HepG2 (cell line): ENCODE data around the gene ADGRL3. TPM values are rescaled to one million over a fixed set of nuclear protein-coding genes. Genes with fewer than 3 reads are reported as not detected.

ENCODE experiments used
- ATAC-seq: fragments of 200-7000 bp; cut with Tn5 transposase; 3 replicates; pipeline ENCODE4 v1.9.1; 2020; ENCODE audit warnings: mild to moderate bottlenecking, moderate library complexity
- BruUV-seq: library from RNA; stranded (reverse); fragments of 400-500 nt; replicated peaks from 2 replicates; lab custom pipeline; 2021; lab: Mats Ljungman, UMichigan
- CTCF ChIA-PET: fragments of 300-600 bp; formaldehyde crosslinking; extraction: SDS; loops from one replicate; lab custom pipeline; 2021; ENCODE audit warnings: low total read pairs, inconsistent platforms, low intra/inter-chr PET ratio; lab: Yijun Ruan, JAX
- POLR2A ChIA-PET: fragments of 350-600 bp; sonication (Branson Sonifier 250); formaldehyde crosslinking; loops from one replicate; lab custom pipeline; 2020; ENCODE audit warnings: antibody characterized with exemption, inconsistent platforms; lab: Yijun Ruan, JAX
- DNase-seq: peaks from one replicate; pipeline ENCODE4 v3.0.0-alpha.2; 2015; ENCODE audit warnings: low spot score
- FAIRE-seq: peaks from 3 replicates; lab custom pipeline; 2011; peaks lifted over from hg19 to GRCh38; lab: Jason Lieb, UNC
- H2AFZ ChIP-seq: one replicate; pipeline ENCODE4 v1.6.1; 2011; ENCODE audit warnings: low read length, inconsistent platforms
- H3K27ac ChIP-seq: fragments of 300-600 bp; 3 replicates; pipeline ENCODE4 v1.8.0; 2011; ENCODE audit warnings: mixed run types, mild to moderate bottlenecking, mixed read lengths, low read length, inconsistent platforms; ENCODE audit not compliant: insufficient read depth; ENCODE audit errors: extremely low read length
- H3K27me3 ChIP-seq, 2 experiments: fragments of 200-600 bp in 1 of 2; 2 replicates in 1 of 2; 3 replicates in 1 of 2; pipeline versions ENCODE4 v1.6.0 to v1.8.0; 2011; ENCODE audit warnings: low read length in 2 of 2, mild to moderate bottlenecking in 2 of 2, moderate library complexity in 2 of 2, inconsistent platforms in 1 of 2; ENCODE audit not compliant: insufficient read depth in 2 of 2, control insufficient read depth in 1 of 2
- H3K36me3 ChIP-seq, 2 experiments: fragments of 200-600 bp in 1 of 2; replicated peaks in 1 of 2; 2 replicates in 1 of 2; 3 replicates in 1 of 2; pipeline versions ENCODE4 v1.5.1 to v1.8.0; 2011; ENCODE audit warnings: low read length in 2 of 2, inconsistent platforms in 1 of 2; ENCODE audit not compliant: insufficient read depth in 2 of 2, control insufficient read depth in 1 of 2
- H3K4me1 ChIP-seq: 2 replicates; pipeline ENCODE4 v1.5.1; 2012; ENCODE audit warnings: low read length, inconsistent platforms; ENCODE audit not compliant: insufficient read depth
- H3K4me2 ChIP-seq: 2 replicates; pipeline ENCODE4 v1.6.0; 2011; ENCODE audit warnings: low read depth, low read length, inconsistent platforms
- H3K4me3 ChIP-seq, 3 experiments: fragments of 200-600 bp in 1 of 3; sonication (generic), shearing (Covaris generic) in 1 of 3; replicated peaks in 1 of 3; 2 replicates each; pipeline ENCODE4 v1.5.1; 2011 to 2016; ENCODE audit warnings: low read length in 3 of 3, inconsistent platforms in 2 of 3, low read depth in 2 of 3, mild to moderate bottlenecking in 2 of 3, control low read depth in 1 of 3, mixed read lengths in 1 of 3; ENCODE audit not compliant: insufficient read depth in 1 of 3
- H3K79me2 ChIP-seq: one replicate; pipeline ENCODE4 v1.6.1; 2011; ENCODE audit warnings: low read length, inconsistent platforms; ENCODE audit not compliant: insufficient read depth
- H3K9ac ChIP-seq: 2 replicates; pipeline ENCODE4 v1.6.0; 2011; ENCODE audit warnings: mild to moderate bottlenecking, low read depth, low read length, inconsistent platforms; ENCODE audit not compliant: insufficient read depth
- H3K9me3 ChIP-seq: 2 replicates; pipeline ENCODE4 v1.5.1; 2012; ENCODE audit warnings: mild to moderate bottlenecking, low read length
- H4K20me1 ChIP-seq: 2 replicates; pipeline ENCODE4 v1.6.0; 2011; ENCODE audit warnings: inconsistent platforms, mild to moderate bottlenecking, low read length, moderate library complexity; ENCODE audit not compliant: insufficient read depth
- CCDC6 ChIP-seq: sonication (generic); formaldehyde crosslinking; IDR thresholded peaks from 2 replicates; pipeline ENCODE4 v1.8.1; 2022; ENCODE audit warnings: mild to moderate bottlenecking, missing genetic modification reagents, moderate library complexity
- FIP1L1 ChIP-seq: fragments of 200-400 bp; formaldehyde crosslinking; IDR thresholded peaks from 2 replicates; pipeline ENCODE4 v1.6.1; 2018; ENCODE audit warnings: low read depth, mild to moderate bottlenecking, low read length, moderate library complexity, borderline replicate concordance; ENCODE audit not compliant: insufficient read depth
- FOSL1 ChIP-seq: sonication (generic); formaldehyde crosslinking; IDR thresholded peaks from 2 replicates; pipeline ENCODE4 v1.9.0; 2021; ENCODE audit warnings: missing genetic modification reagents, borderline replicate concordance
- HES4 ChIP-seq: sonication (generic); formaldehyde crosslinking; IDR thresholded peaks from 2 replicates; pipeline ENCODE4 v1.9.0; 2021; ENCODE audit warnings: mild to moderate bottlenecking, missing genetic modification reagents, borderline replicate concordance
- HNRNPK ChIP-seq: fragments of 200-400 bp; formaldehyde crosslinking; IDR thresholded peaks from 2 replicates; pipeline ENCODE4 v1.6.1; 2018; ENCODE audit warnings: low read length, low read depth, moderate library complexity, mild to moderate bottlenecking; ENCODE audit not compliant: poor library complexity, severe bottlenecking
- MBNL3 ChIP-seq: fragments of 250-450 bp; sonication (Bioruptor Pico); conservative IDR thresholded peaks from 2 replicates; pipeline ENCODE4 v1.8.0; 2022; ENCODE audit warnings: mild to moderate bottlenecking, inconsistent platforms
- NFYB ChIP-seq: sonication (generic); formaldehyde crosslinking; IDR thresholded peaks from 2 replicates; pipeline ENCODE4 v1.4.0; 2020; ENCODE audit warnings: missing genetic modification reagents
- SP4 ChIP-seq: sonication (generic); formaldehyde crosslinking; IDR thresholded peaks from 2 replicates; pipeline ENCODE4 v1.8.1; 2023; ENCODE audit warnings: mild to moderate bottlenecking, missing genetic modification reagents
- TBX3 ChIP-seq: fragments of 450-650 bp; IDR thresholded peaks from 2 replicates; pipeline ENCODE4 v1.6.1; 2017; ENCODE audit warnings: antibody characterized with exemption, mild to moderate bottlenecking, inconsistent platforms, borderline replicate concordance
- ZNF180 ChIP-seq: sonication (generic); formaldehyde crosslinking; IDR thresholded peaks from 2 replicates; pipeline ENCODE4 v1.4.0; 2020; ENCODE audit warnings: low read depth, missing genetic modification reagents, borderline replicate concordance
- ZNF329 ChIP-seq: sonication (generic); formaldehyde crosslinking; IDR thresholded peaks from 2 replicates; pipeline ENCODE4 v1.9.0; 2021; ENCODE audit warnings: low read depth, mild to moderate bottlenecking, missing genetic modification reagents
- WGBS: methylation state at CpG from one replicate; pipeline ENCODE4 v1.1.6; 2017; ENCODE audit warnings: low lambda C conversion rate; 5-methylcytosine and 5-hydroxymethylcytosine counted together
- in situ Hi-C: cut with HindIII; loops from 2 replicates; pipeline ENCODE4 v1.10.0; 2017; ENCODE audit warnings: low pct_unique_long_range_greater_than_20kb; ENCODE audit not compliant: extremely low pct_ligation_motif_present
- intact Hi-C: fragments of 100-400 bp; cut with micrococcal nuclease; formaldehyde crosslinking; loops from one replicate; pipeline ENCODE4 v1.10.0; 2022; ENCODE audit not compliant: unreplicated experiment
- polyA plus RNA-seq, 8 experiments: library from polyadenylated mRNA; depleted of rRNA in 3 of 8; stranded (reverse) in 7 of 8; unstranded in 1 of 8; fragments of >200 nt; fragmentation: Illumina TruSeq in 4 of 8; extraction: Trizol in 4 of 8; gene quantifications; 2 replicates each; pipeline versions ENCODE4 v1.2.1 to v1.2.3, GENCODE V29; 2011 to 2016; ENCODE audit warnings: low read depth in 4 of 8, missing spikeins in 1 of 8, mixed read lengths in 1 of 8; ENCODE audit not compliant: insufficient read depth in 1 of 8
- total RNA-seq, 5 experiments: library from RNA; depleted of rRNA; stranded (reverse); fragments of >200 nt; fragmentation: Illumina TruSeq; extraction: Trizol; gene quantifications; 2 replicates each; pipeline ENCODE4 v1.2.3, GENCODE V29; 2016; ENCODE audit warnings: low read depth in 1 of 5
- TF ChIP-seq, protein P1 (sequence below): sonication (generic); formaldehyde crosslinking; IDR thresholded peaks from 2 replicates; pipeline ENCODE4 v1.8.0; 2022; ENCODE audit warnings: mild to moderate bottlenecking, missing genetic modification reagents, moderate library complexity
- TF ChIP-seq, protein P2 (sequence below), 2 experiments: sonication (generic) in 1 of 2; formaldehyde crosslinking in 1 of 2; IDR thresholded peaks; 2 replicates each; pipeline versions ENCODE4 v1.4.0 to v1.6.1; 2018 to 2020; ENCODE audit warnings: missing genetic modification reagents in 2 of 2, borderline replicate concordance in 1 of 2, low read depth in 1 of 2, mild to moderate bottlenecking in 1 of 2, missing biosample characterization in 1 of 2
- TF ChIP-seq, protein P3 (sequence below): sonication (generic); formaldehyde crosslinking; IDR thresholded peaks from 2 replicates; pipeline ENCODE4 v1.5.1; 2020; ENCODE audit warnings: mild to moderate bottlenecking, missing genetic modification reagents, borderline replicate concordance
- TF ChIP-seq, protein P4 (sequence below): sonication (generic); formaldehyde crosslinking; IDR thresholded peaks from 2 replicates; pipeline ENCODE4 v1.4.0; 2020; ENCODE audit warnings: missing genetic modification reagents, low read depth, mild to moderate bottlenecking, borderline replicate concordance
- TF ChIP-seq, protein P5 (sequence below): sonication (generic); formaldehyde crosslinking; IDR thresholded peaks from 2 replicates; pipeline ENCODE4 v1.5.0; 2020; ENCODE audit warnings: mild to moderate bottlenecking, missing genetic modification reagents

Gene ADGRL3
- total and polyA plus RNA-seq, 2 of the 13 experiments (the other 11 are each of a cell fraction or from before 2014, with no cell fraction given) = 0.04 to 0.05 TPM

- TF ChIP-seq HES4 (CRISPR knock-in tag) = no peak
- TF ChIP-seq, protein P1, sequence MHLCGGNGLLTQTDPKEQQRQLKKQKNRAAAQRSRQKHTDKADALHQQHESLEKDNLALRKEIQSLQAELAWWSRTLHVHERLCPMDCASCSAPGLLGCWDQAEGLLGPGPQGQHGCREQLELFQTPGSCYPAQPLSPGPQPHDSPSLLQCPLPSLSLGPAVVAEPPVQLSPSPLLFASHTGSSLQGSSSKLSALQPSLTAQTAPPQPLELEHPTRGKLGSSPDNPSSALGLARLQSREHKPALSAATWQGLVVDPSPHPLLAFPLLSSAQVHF (CRISPR knock-in tag) = no peak
- no peak for TF ChIP-seq TBX3
- TF ChIP-seq SP4 = no peak
- no peak for TF ChIP-seq FIP1L1
- TF ChIP-seq, protein P2, sequence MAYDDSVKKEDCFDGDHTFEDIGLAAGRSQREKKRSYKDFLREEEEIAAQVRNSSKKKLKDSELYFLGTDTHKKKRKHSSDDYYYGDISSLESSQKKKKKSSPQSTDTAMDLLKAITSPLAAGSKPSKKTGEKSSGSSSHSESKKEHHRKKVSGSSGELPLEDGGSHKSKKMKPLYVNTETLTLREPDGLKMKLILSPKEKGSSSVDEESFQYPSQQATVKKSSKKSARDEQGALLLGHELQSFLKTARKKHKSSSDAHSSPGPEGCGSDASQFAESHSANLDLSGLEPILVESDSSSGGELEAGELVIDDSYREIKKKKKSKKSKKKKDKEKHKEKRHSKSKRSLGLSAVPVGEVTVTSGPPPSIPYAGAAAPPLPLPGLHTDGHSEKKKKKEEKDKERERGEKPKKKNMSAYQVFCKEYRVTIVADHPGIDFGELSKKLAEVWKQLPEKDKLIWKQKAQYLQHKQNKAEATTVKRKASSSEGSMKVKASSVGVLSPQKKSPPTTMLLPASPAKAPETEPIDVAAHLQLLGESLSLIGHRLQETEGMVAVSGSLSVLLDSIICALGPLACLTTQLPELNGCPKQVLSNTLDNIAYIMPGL (CRISPR knock-in tag; IDR thresholded peaks at IDR 0.05; ENCODE audit: borderline replicate concordance in 1 of 2, low read depth in 1 of 2) = no peak
- no peak for TF ChIP-seq NFYB
- TF ChIP-seq MBNL3 (CRISPR knock-in tag) = no peak
- TF ChIP-seq FOSL1 (CRISPR knock-in tag) = no peak
- TF ChIP-seq, all 625 proteins: peak for 0
Observed at GRCh38 chr4:61319156-61319555, 119.0 kb downstream of the ADGRL3 start (continued).

- no peak overlapping the region for H3K9ac ChIP-seq
- no peaks in the 10 kb centered on the region for H3K9me3 ChIP-seq
- intact Hi-C loops (no loop called here), in situ Hi-C loops (no loop called here)
- no peak for DNase-seq
- H3K36me3 ChIP-seq = no peaks in the 10 kb centered on the region
- H3K27ac ChIP-seq = no peak overlapping the region
- 0% methylated on average over 1 of the region's 1 CpG for WGBS
- H2AFZ ChIP-seq = no peak overlapping the region
- H3K4me3 ChIP-seq = no peak overlapping the region
- ATAC-seq = no peak
- ChIA-PET POLR2A (no interaction called here), CTCF (no interaction called here)
- H3K27me3 ChIP-seq = no peaks in the 10 kb centered on the region
- H4K20me1 ChIP-seq = no peaks in the 10 kb centered on the region
- H3K4me1 ChIP-seq = no peaks in the 10 kb centered on the region
- no peak overlapping the region for H3K4me2 ChIP-seq
- BruUV-seq = no TSS peak
- H3K79me2 ChIP-seq = no peaks in the 10 kb centered on the region
- no peak for FAIRE-seq
- TF ChIP-seq CCDC6 (CRISPR knock-in tag) (no peak), HNRNPK (no peak), ZNF180 (CRISPR knock-in tag) (no peak), ZNF329 (no peak)
- TF ChIP-seq, protein P3, sequence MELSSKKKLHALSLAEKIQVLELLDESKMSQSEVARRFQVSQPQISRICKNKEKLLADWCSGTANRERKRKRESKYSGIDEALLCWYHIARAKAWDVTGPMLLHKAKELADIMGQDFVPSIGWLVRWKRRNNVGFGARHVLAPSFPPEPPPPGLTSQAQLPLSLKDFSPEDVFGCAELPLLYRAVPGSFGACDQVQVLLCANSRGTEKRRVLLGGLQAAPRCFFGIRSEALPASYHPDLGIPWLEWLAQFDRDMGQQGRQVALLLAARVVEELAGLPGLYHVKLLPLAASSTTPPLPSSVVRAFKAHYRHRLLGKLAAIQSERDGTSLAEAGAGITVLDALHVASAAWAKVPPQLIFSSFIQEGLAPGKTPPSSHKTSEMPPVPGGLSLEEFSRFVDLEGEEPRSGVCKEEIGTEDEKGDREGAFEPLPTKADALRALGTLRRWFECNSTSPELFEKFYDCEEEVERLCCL = no peak
- TF ChIP-seq, protein P4, sequence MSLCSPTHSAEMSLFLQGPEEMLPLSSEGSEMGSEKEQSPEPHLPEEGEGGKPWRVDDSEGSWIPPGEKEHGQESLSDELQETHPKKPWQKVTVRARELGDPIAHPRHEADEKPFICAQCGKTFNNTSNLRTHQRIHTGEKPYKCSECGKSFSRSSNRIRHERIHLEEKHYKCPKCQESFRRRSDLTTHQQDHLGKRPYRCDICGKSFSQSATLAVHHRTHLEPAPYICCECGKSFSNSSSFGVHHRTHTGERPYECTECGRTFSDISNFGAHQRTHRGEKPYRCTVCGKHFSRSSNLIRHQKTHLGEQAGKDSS (CRISPR knock-in tag) = no peak
- TF ChIP-seq, protein P5, sequence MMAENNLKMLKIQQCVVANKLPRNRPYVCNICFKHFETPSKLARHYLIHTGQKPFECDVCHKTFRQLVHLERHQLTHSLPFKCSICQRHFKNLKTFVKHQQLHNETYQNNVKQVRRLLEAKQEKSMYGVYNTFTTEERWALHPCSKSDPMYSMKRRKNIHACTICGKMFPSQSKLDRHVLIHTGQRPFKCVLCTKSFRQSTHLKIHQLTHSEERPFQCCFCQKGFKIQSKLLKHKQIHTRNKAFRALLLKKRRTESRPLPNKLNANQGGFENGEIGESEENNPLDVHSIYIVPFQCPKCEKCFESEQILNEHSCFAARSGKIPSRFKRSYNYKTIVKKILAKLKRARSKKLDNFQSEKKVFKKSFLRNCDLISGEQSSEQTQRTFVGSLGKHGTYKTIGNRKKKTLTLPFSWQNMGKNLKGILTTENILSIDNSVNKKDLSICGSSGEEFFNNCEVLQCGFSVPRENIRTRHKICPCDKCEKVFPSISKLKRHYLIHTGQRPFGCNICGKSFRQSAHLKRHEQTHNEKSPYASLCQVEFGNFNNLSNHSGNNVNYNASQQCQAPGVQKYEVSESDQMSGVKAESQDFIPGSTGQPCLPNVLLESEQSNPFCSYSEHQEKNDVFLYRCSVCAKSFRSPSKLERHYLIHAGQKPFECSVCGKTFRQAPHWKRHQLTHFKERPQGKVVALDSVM (CRISPR knock-in tag) = no peak
Observed at GRCh38 chr4:61320154-61320553, 120.0 kb downstream of the ADGRL3 start.
